ENCODE results near the gene LIN37. TPM values are rescaled to one million over a fixed set of nuclear protein-coding genes. Genes with fewer than 3 reads are reported as not detected.

The LIN37 gene
- total RNA-seq, 1 experiment from 2014 or later, result 6.4 TPM

DNA sequence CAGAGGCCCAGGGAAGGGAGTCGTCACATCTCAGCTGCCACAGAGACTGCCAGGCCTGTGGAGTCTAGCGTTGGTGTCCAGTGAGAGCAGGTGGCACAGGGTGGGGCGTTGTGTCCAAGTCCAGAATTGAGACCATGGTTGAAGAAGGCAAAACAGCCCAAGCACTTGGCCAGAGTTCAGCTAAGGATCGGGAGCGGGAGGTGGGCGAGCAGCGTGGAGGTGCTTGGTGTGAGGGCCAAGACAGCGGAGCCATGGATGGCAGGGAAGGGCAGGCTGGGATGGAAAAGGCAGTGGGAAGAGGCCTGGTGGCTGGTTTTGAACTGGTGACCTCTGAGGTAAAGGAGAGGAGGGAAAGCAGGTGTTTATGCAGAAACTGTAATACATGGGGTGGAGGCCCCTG is 14.1 kb upstream of the LIN37 start:
- POLR2A ChIA-PET, result no interaction called here
- Mint-ChIP-seq H3K27me3 (ENCODE audit: low read depth) (no peaks in the 10 kb centered on the region), H3K27ac (peak overlapping the region; percentile 54; the same call in 1 of the 2 replicates), H3K9me3 (no peaks in the 10 kb centered on the region), H3K4me3 (no peak overlapping the region), H3K4me1 (0 out of 2 replicates have a peak, but pooled peaks cover 2% of the 10 kb centered on the region), H3K36me3 (peaks cover 50% of the 10 kb centered on the region)
- no peak for TF ChIP-seq ELF4 (CRISPR knock-in tag; IDR thresholded peaks at IDR 0.05; ENCODE audit: low read depth)
- no peak for TF ChIP-seq NR3C1 (CRISPR knock-in tag; conservative IDR thresholded peaks at IDR 0.05; ENCODE audit: low read depth)
- TF ChIP-seq, protein P1, sequence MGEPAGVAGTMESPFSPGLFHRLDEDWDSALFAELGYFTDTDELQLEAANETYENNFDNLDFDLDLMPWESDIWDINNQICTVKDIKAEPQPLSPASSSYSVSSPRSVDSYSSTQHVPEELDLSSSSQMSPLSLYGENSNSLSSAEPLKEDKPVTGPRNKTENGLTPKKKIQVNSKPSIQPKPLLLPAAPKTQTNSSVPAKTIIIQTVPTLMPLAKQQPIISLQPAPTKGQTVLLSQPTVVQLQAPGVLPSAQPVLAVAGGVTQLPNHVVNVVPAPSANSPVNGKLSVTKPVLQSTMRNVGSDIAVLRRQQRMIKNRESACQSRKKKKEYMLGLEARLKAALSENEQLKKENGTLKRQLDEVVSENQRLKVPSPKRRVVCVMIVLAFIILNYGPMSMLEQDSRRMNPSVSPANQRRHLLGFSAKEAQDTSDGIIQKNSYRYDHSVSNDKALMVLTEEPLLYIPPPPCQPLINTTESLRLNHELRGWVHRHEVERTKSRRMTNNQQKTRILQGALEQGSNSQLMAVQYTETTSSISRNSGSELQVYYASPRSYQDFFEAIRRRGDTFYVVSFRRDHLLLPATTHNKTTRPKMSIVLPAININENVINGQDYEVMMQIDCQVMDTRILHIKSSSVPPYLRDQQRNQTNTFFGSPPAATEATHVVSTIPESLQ (CRISPR knock-in tag; IDR thresholded peaks at IDR 0.05), result no peak
- TF ChIP-seq, protein P2, sequence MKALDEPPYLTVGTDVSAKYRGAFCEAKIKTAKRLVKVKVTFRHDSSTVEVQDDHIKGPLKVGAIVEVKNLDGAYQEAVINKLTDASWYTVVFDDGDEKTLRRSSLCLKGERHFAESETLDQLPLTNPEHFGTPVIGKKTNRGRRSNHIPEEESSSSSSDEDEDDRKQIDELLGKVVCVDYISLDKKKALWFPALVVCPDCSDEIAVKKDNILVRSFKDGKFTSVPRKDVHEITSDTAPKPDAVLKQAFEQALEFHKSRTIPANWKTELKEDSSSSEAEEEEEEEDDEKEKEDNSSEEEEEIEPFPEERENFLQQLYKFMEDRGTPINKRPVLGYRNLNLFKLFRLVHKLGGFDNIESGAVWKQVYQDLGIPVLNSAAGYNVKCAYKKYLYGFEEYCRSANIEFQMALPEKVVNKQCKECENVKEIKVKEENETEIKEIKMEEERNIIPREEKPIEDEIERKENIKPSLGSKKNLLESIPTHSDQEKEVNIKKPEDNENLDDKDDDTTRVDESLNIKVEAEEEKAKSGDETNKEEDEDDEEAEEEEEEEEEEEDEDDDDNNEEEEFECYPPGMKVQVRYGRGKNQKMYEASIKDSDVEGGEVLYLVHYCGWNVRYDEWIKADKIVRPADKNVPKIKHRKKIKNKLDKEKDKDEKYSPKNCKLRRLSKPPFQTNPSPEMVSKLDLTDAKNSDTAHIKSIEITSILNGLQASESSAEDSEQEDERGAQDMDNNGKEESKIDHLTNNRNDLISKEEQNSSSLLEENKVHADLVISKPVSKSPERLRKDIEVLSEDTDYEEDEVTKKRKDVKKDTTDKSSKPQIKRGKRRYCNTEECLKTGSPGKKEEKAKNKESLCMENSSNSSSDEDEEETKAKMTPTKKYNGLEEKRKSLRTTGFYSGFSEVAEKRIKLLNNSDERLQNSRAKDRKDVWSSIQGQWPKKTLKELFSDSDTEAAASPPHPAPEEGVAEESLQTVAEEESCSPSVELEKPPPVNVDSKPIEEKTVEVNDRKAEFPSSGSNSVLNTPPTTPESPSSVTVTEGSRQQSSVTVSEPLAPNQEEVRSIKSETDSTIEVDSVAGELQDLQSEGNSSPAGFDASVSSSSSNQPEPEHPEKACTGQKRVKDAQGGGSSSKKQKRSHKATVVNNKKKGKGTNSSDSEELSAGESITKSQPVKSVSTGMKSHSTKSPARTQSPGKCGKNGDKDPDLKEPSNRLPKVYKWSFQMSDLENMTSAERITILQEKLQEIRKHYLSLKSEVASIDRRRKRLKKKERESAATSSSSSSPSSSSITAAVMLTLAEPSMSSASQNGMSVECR (CRISPR knock-in tag; IDR thresholded peaks at IDR 0.05; ENCODE audit: borderline replicate concordance), result no peak
- TF ChIP-seq, protein P3, sequence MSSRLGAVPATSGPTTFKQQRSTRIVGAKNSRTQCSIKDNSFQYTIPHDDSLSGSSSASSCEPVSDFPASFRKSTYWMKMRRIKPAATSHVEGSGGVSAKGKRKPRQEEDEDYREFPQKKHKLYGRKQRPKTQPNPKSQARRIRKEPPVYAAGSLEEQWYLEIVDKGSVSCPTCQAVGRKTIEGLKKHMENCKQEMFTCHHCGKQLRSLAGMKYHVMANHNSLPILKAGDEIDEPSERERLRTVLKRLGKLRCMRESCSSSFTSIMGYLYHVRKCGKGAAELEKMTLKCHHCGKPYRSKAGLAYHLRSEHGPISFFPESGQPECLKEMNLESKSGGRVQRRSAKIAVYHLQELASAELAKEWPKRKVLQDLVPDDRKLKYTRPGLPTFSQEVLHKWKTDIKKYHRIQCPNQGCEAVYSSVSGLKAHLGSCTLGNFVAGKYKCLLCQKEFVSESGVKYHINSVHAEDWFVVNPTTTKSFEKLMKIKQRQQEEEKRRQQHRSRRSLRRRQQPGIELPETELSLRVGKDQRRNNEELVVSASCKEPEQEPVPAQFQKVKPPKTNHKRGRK (CRISPR knock-in tag; IDR thresholded peaks at IDR 0.05; ENCODE audit: borderline replicate concordance), result no peak
- TF ChIP-seq EMX1 (CRISPR knock-in tag; IDR thresholded peaks at IDR 0.05), result no peak
- no peak for TF ChIP-seq IRF2 (CRISPR knock-in tag; IDR thresholded peaks at IDR 0.05; ENCODE audit: borderline replicate concordance, low read depth)
- TF ChIP-seq GRHL2 (CRISPR knock-in tag; IDR thresholded peaks at IDR 0.05; ENCODE audit: insufficient replicate concordance, severe bottlenecking), result no peak
- TF ChIP-seq, protein P4, sequence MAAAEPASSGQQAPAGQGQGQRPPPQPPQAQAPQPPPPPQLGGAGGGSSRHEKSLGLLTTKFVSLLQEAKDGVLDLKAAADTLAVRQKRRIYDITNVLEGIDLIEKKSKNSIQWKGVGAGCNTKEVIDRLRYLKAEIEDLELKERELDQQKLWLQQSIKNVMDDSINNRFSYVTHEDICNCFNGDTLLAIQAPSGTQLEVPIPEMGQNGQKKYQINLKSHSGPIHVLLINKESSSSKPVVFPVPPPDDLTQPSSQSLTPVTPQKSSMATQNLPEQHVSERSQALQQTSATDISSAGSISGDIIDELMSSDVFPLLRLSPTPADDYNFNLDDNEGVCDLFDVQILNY (CRISPR knock-in tag; IDR thresholded peaks at IDR 0.05), result no peak
- no peak for TF ChIP-seq HMGA2 (CRISPR knock-in tag; IDR thresholded peaks at IDR 0.05)
- no peak for TF ChIP-seq ESRRA (CRISPR knock-in tag; IDR thresholded peaks at IDR 0.05; ENCODE audit: borderline replicate concordance)
- TF ChIP-seq MYBL2 (CRISPR knock-in tag; IDR thresholded peaks at IDR 0.05), result no peak
- no peak for TF ChIP-seq SMAD4 (CRISPR knock-in tag; IDR thresholded peaks at IDR 0.05)
- TF ChIP-seq, protein P5, sequence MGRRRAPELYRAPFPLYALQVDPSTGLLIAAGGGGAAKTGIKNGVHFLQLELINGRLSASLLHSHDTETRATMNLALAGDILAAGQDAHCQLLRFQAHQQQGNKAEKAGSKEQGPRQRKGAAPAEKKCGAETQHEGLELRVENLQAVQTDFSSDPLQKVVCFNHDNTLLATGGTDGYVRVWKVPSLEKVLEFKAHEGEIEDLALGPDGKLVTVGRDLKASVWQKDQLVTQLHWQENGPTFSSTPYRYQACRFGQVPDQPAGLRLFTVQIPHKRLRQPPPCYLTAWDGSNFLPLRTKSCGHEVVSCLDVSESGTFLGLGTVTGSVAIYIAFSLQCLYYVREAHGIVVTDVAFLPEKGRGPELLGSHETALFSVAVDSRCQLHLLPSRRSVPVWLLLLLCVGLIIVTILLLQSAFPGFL (CRISPR knock-in tag; IDR thresholded peaks at IDR 0.05; ENCODE audit: borderline replicate concordance), result no peak
- no peak for TF ChIP-seq ZNF416 (CRISPR knock-in tag; IDR thresholded peaks at IDR 0.05)
- DNase-seq (ENCODE audit: low spot score) (no peak), ATAC-seq (no peak)
- CTCF ChIA-PET, result no interaction called here

DNA sequence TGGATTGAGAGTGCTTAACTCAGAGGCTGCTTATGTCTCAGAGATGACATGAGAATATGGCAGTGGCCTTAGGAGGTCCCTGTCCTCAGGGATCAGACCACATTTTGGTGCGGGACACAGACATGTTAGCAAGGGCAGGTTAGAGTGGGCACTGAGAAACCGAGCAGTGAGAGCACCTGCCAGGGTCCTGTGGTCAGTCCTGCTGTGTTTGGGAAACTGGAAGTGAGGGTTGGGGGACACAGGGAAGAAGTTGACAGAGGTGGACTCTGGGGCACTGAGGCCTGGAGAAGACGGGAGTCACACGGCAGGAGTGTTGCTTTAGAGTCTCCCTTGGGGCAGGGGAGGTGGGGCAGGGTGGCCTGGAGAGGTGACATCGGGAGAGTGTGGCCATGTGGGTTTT is 13.5 kb upstream of the LIN37 start:
- CTCF ChIA-PET, result no interaction called here
- Mint-ChIP-seq H3K27me3 (ENCODE audit: low read depth) (no peaks in the 10 kb centered on the region), H3K4me3 (no peak overlapping the region), H3K27ac (peak overlapping the region; percentile 57; the same call in 1 of the 2 replicates), H3K9me3 (no peaks in the 10 kb centered on the region), H3K4me1 (peaks cover 2% of the 10 kb centered on the region; the same call in 1 of the 2 replicates), H3K36me3 (peaks cover 44% of the 10 kb centered on the region)
- ATAC-seq, result no peak
- no peak for DNase-seq (ENCODE audit: low spot score)
- POLR2A ChIA-PET, result no interaction called here
- TF ChIP-seq CBFB (CRISPR knock-in tag; IDR thresholded peaks at IDR 0.05; ENCODE audit: low read depth), result no peak
- no peak for TF ChIP-seq ZNF423 (CRISPR knock-in tag; IDR thresholded peaks at IDR 0.05)
- no peak for TF ChIP-seq ZNF138 (CRISPR knock-in tag; conservative IDR thresholded peaks at IDR 0.05)
- TF ChIP-seq SP1 (CRISPR knock-in tag; conservative IDR thresholded peaks at IDR 0.05), result no peak
- TF ChIP-seq OVOL2 (CRISPR knock-in tag; IDR thresholded peaks at IDR 0.05; ENCODE audit: borderline replicate concordance), result no peak
- TF ChIP-seq, protein P6, sequence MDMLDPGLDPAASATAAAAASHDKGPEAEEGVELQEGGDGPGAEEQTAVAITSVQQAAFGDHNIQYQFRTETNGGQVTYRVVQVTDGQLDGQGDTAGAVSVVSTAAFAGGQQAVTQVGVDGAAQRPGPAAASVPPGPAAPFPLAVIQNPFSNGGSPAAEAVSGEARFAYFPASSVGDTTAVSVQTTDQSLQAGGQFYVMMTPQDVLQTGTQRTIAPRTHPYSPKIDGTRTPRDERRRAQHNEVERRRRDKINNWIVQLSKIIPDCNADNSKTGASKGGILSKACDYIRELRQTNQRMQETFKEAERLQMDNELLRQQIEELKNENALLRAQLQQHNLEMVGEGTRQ (CRISPR knock-in tag; IDR thresholded peaks at IDR 0.05), result no peak
- TF ChIP-seq, protein P7, sequence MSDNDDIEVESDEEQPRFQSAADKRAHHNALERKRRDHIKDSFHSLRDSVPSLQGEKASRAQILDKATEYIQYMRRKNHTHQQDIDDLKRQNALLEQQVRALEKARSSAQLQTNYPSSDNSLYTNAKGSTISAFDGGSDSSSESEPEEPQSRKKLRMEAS (CRISPR knock-in tag; IDR thresholded peaks at IDR 0.05), result no peak
- TF ChIP-seq, protein P8, sequence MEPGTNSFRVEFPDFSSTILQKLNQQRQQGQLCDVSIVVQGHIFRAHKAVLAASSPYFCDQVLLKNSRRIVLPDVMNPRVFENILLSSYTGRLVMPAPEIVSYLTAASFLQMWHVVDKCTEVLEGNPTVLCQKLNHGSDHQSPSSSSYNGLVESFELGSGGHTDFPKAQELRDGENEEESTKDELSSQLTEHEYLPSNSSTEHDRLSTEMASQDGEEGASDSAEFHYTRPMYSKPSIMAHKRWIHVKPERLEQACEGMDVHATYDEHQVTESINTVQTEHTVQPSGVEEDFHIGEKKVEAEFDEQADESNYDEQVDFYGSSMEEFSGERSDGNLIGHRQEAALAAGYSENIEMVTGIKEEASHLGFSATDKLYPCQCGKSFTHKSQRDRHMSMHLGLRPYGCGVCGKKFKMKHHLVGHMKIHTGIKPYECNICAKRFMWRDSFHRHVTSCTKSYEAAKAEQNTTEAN (CRISPR knock-in tag; IDR thresholded peaks at IDR 0.05), result no peak
